NT2/D1 (cell line): ENCODE measurements around the gene TNS3.

Experiments used
- SUZ12 ChIP-seq: IDR thresholded peaks from 2 replicates; pipeline ENCODE4 v1.6.1; 2011; ENCODE audit not compliant: insufficient read length, insufficient read depth; ENCODE audit errors: extremely low read depth
- YY1 ChIP-seq: IDR thresholded peaks from 2 replicates; pipeline ENCODE4 v1.6.1; 2011; ENCODE audit not compliant: insufficient read length, insufficient read depth
- ZNF274 ChIP-seq: IDR thresholded peaks from 2 replicates; pipeline ENCODE4 v1.6.1; 2011; ENCODE audit warnings: mild to moderate bottlenecking, low read depth, low read length

- no peak for TF ChIP-seq SUZ12
- TF ChIP-seq YY1, result no peak
- no peak for TF ChIP-seq ZNF274
Observed at GRCh38 chr7:47430422-47430821, 151.5 kb downstream of the TNS3 start.
